ENCODE measurements around the gene GMFB.
"Not testable (repeated sequence)": the region's sequence is repeated elsewhere in the genome, so short reads cannot be mapped to it uniquely, and the experiment has no call there.

GMFB gene

GRCh38 chr14:54462048-54462447, 26.7 kb downstream of the GMFB start:
- no peak for DNase-seq (ENCODE audit: low read depth in 2 of 3, low spot score in 1 of 3)

DNA sequence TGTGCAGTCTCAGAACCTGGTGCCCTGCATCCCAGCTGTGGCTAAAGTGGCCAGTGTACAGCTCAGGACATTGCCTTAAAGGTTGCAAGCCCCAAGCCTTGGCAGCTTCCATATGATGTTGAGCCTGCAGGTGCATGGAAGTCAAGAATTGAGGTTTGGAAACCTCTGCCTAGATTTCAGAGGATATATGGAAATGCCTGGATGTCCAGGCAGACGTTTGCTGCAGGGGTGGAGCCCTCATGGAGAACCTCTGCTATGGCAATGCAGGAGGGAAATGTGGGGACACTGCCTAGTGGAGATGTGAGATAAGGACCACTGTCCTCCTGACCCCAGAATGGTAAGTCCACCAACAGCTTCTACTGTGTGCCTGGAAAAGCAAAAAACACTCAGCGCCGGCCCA, 29.7 kb downstream of the GMFB start:
- no peak for DNase-seq (ENCODE audit: low read depth in 2 of 3, low spot score in 1 of 3)

DNA sequence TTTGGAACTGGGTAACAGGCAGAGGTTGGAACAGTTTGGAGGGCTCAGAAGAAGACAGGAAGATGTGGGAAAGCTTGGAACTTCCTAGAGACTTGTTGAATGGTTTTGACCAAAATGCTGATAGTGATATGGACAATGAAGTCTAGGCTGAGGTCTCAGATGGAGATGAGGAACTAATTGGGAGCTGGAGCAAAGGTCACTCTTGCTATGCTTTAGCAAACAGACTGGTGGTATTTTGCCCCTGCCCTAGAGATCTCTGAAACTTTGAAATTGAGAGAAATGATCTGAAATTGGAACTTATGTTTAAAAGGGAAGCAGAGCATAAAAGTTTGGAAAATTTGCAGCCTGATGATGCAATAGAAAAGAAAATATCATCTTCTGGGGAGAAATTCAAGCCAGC, 30.2 kb downstream of the GMFB start:
- not testable (repeated sequence) for DNase-seq (ENCODE audit: low read depth in 2 of 3, low spot score in 1 of 3)

- no peak for DNase-seq (ENCODE audit: low read depth in 2 of 3, low spot score in 1 of 3)
Observed at GRCh38 chr14:54457609-54457996, 31.2 kb downstream of the GMFB start.

GRCh38 chr14:54456820-54457608, 31.8 kb downstream of the GMFB start:
- not testable (repeated sequence) for DNase-seq (ENCODE audit: low read depth in 2 of 3, low spot score in 1 of 3)

DNA sequence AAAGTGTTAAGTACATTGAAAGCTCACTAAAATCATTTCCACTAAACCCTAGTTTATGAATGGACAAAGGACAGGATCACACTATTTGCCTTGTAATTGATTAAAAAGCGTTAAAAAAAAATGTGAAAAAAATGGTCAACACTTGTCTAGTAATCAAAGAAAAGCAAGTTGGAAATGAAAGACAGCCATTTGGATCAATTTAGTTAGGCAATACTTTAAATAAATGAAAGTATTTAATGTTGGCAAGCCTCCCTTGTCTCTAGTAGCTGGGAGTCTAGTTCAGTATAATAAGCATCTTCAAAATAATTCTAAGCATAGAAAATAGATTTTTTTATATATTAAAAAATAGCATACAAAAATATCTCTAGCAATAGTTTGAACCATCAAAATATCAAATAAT, 33.4 kb downstream of the GMFB start:
- no peak for DNase-seq (ENCODE audit: low read depth in 2 of 3, low spot score in 1 of 3)

DNA sequence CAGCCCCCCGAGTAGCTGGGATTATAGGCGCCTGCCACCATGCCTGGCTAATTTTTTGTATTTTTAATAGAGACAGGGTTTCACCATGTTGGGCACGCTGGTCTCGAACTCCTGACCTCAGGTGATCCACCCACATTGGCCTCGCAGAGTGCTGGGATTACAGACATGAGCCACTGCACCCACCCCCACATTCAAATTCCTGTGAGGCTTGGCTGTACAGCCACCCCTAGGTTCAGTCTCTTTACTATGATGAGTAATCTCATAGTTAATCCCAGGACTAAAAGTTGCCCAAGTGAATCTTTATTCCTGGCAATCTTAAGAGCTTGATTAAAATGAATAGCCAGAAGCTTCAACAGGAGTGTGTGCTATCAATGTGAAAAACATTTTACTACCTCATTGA, 34.8 kb downstream of the GMFB start:
- DNase-seq (ENCODE audit: low read depth in 2 of 3, low spot score in 1 of 3), result not testable (repeated sequence)

GRCh38 chr14:54453252-54453651, 35.5 kb downstream of the GMFB start:
- DNase-seq (ENCODE audit: low read depth in 2 of 3, low spot score in 1 of 3), result no peak

DNA sequence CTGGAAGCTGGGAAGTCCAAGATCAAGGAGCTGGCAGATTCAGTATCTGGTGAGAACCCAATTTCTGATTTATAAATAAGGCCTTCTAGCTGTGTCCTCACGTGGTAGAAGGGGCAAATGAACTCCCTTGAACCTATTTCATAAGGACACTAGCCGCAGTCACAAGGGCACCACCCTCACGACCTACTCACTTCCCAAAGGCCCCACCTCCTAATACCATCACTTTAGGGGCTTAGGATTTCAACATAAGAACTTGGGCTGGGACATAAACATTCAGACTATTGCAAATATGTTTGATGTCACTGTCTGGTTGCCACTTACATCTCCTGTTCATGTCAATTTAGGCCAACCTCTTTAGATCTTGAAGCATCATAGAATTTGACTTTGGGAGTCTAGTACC, 36.8 kb downstream of the GMFB start:
- no peak for DNase-seq (ENCODE audit: low read depth in 2 of 3, low spot score in 1 of 3)

DNA sequence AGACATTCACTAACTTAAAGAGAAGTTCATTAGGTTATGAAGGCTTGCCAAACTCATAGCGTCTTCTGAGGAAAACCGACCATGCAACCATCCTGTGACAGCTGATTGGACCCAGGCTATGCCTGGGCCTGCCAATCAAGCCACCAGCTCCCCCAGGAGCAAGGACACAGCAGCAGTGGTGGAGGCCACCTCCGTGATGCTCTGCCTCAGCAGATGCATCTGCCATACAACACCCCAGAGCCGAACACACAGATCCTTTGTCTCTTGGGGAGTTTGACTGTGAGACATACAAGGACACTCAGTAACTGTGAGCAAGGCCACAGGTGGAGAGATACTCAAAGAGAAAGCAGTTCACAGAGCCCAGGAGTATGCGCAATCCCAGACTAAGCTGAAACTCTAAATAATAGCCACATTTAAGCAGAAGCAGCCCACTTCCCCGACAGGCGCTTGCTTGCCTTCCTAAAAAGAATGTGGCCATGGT, 37.6 kb downstream of the GMFB start:
- DNase-seq (ENCODE audit: low read depth in 2 of 3, low spot score in 1 of 3), result no peak

DNA sequence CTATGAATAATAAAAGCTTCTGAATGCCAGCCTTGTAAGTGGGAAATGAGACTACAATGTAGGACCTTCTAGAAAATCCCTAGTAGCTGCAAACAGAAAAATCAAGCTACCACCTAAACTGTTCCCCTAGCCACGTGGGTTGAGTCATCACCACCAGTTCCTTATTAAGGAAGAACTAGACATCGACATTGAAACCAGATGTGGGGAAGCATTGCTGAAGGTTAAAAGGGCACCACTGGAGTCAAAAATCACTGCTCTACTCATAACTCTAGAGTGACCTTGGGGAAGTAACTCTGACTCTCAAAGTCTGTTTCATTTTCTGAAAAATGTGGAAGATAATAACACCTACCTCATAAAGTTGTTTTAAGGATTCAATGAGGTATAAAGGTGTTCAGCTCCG, 38.2 kb downstream of the GMFB start:
- DNase-seq (ENCODE audit: low read depth in 2 of 3, low spot score in 1 of 3), result no peak

DNA sequence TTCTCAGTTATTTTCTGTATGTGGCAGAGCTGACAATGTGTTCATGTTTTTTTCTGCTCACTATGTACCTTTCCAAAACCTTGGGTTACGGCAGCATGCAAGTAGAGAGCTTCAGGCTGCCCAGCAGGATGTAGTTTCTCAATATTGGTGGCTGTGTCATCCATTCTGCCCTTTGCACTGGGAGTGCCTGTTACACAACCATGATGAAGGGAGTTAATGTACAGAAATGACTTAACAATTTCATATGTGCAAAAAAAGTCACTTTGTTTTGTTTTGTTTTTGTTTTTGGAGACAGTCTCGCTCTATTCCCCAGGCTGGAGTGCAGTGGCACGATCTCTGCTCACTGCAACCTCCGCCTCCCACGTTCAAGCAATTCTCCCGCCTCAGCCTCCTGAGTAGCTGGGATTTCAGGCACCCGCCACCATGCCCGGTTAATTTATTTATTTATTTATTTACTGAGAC, 41.5 kb downstream of the GMFB start:
- no peak for DNase-seq (ENCODE audit: low read depth in 2 of 3, low spot score in 1 of 3)

GRCh38 chr14:54446161-54446693, 42.6 kb downstream of the GMFB start:
- DNase-seq (ENCODE audit: low read depth in 2 of 3, low spot score in 1 of 3), result no peak

DNA sequence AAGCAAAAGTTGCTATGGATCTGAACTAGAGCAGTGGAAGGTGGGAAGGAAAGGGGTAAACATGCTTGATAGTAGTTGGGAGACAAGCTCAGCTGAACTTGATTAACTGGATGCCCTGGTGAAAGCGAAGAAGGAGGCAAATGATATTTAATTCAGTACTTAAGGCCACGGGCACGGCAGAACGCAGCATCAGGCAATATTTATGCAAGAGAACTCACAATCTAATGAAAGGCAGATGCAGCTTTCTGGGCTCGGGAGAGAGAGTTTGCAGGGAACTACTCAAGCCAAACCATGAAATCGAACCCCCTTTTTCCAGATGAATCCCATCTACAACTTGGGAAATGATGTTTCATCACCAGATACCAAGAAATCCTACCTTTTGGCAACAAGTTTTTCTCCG, 44.1 kb downstream of the GMFB start:
- DNase-seq (ENCODE audit: low read depth in 2 of 3, low spot score in 1 of 3), result no peak

- DNase-seq (ENCODE audit: low read depth in 2 of 3, low spot score in 1 of 3), result no peak
Observed at GRCh38 chr14:54443981-54444380, 44.8 kb downstream of the GMFB start.

GRCh38 chr14:54442961-54443360, 45.8 kb downstream of the GMFB start:
- DNase-seq (ENCODE audit: low read depth in 2 of 3, low spot score in 1 of 3), result not testable (repeated sequence)

- DNase-seq (ENCODE audit: low read depth in 2 of 3, low spot score in 1 of 3), result peak; percentile 87 to 94 (median 90)
Observed at GRCh38 chr14:54440873-54441868, 47.6 kb downstream of the GMFB start, which contains the start of gene CNIH1. TSS of gene CNIH1 (minus strand) at chr14:54441374. CDS start at chr14:54441327, 47 bp downstream.

DNA sequence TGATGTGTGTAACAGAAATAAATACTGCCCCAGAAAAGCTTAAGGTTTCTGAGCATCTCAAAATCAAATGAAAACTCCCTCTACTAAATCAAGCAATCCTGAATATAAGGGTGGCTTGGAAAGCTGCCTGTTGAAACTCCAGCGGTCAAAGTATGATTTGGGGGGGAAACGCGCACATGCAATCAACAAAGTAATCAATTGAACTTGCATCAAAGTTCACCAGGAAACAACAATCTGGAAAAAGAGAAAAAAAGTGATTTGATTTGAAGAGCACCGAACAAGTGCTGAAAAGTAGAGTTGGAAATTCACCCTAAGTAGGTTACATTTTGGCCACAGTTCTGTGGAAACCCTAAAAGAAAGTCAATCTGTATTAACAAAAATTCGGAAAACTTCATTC, 48.3 kb downstream of the GMFB start:
- DNase-seq (ENCODE audit: low read depth in 2 of 3, low spot score in 1 of 3), result no peak

DNA sequence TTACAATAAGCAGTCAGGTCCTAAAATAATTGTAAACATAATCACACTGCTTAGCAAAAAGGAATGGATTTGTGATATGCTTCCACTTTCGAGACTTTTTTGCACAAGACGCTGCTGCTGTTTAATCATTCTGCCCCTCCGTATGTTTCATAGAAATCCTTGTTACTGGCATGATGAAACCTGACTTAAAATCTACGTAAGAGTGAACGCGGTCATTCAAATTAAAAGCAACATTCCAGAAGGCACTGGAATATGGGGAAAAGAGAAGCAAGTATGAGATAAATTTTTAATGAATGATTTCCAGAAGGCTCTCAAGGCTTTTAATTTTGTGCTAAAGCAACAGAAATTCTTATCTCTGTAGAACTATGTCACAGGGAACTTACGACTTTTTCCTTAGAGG, 48.7 kb downstream of the GMFB start:
- DNase-seq (ENCODE audit: low read depth in 2 of 3, low spot score in 1 of 3), result no peak

DNA sequence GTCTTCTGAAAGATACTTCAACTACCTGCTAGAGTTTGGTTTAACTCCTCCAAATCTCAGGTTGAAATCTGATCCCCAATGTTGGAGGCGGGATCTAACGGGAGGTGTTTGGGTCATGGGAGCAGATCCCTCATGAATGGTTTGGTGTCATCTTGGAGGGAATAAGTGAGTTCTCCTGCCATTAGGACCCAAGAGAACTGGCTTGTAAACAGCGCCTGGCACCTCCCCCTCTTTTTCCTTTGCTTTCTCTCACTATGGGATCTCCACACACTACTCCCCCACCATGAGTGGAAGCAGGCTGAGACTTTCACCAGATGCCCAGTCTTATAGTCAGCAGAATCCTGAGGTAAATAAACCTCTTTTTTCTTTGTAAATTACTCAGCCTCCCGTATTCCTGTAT, 50.1 kb downstream of the GMFB start:
- no peak for DNase-seq (ENCODE audit: low read depth in 2 of 3, low spot score in 1 of 3)

DNA sequence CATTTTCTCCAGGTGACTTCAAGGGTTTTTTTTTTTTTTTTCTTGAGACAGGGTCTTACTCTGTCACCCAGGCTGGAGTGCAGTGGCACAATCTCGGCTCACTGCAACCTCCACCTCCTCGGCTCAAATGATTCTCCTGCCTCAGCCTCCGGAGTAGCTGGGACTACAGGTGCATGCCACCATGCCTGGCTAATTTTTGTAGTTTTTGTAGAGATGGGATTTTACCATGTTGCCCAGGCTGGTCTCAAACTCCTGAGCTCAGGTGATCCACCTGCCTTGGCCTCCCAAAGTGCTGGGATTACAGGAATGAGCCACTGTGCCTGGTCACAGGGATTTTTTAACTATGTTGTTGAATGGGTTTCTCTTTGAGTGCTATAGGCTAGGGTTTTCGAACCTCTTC, 50.8 kb downstream of the GMFB start:
- DNase-seq (ENCODE audit: low read depth in 2 of 3, low spot score in 1 of 3), result not testable (repeated sequence)

Measured in stimulated activated CD4-positive, alpha-beta T cell treated with anti-CD3 and anti-CD28 coated beads, Interleukin-12 subunit alpha, Interleukin-12 subunit beta, amount 100 ng/mL, for 48 hours (primary cell).